GDM1 (cell line): Measurements from ENCODE around the gene KIF6.

Experiments used
- DNase-seq: peaks from one replicate; lab custom pipeline; 2025; lab: John Stamatoyannopoulos, UW

KIF6 gene

DNA sequence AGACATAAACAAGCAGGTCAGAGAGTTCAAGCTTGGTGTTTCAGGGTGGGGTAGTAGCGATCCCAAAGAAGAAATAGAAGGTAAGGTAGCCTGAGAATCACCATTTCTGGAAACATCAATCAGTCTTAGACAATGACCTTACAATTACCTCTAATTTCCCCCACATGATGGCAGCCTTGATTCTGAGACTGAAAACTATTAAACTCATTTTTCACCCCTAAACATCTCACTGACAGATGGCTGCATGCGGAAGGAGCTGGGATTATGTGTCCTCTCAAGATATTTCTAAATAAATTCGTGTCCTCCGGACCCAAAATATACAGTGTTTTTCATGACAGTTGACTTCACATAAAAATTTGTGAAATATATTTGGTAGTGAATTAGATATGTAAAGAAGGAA, 61.0 kb downstream of the KIF6 start:
- no peak for DNase-seq

GRCh38 chr6:39657355-39658135, 67.7 kb downstream of the KIF6 start:
- DNase-seq, result no peak

DNA sequence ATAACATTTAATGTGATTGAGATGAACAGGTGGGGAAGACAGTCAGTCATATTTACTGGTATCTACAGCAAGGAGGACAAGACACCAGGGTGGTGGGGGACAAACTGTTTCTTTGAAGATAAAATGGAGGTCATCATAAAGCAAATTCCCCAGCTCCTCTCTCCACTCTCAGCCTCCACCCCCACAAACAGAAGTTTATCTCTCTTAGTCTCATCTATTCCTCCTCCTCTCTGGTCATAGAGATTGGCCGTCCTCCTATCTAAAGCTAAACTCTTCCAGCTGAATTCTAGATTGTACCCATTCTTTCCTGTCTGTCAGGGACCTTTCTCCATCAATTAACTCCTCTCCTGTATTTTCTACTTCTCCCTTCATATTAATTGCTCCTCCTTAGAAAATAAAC, 71.1 kb downstream of the KIF6 start:
- no peak for DNase-seq

- no peak for DNase-seq
Measured at GRCh38 chr6:39653612-39654011, 71.6 kb downstream of the KIF6 start.

- DNase-seq, result no peak
Measured at GRCh38 chr6:39649996-39650395, 75.2 kb downstream of the KIF6 start.

DNA sequence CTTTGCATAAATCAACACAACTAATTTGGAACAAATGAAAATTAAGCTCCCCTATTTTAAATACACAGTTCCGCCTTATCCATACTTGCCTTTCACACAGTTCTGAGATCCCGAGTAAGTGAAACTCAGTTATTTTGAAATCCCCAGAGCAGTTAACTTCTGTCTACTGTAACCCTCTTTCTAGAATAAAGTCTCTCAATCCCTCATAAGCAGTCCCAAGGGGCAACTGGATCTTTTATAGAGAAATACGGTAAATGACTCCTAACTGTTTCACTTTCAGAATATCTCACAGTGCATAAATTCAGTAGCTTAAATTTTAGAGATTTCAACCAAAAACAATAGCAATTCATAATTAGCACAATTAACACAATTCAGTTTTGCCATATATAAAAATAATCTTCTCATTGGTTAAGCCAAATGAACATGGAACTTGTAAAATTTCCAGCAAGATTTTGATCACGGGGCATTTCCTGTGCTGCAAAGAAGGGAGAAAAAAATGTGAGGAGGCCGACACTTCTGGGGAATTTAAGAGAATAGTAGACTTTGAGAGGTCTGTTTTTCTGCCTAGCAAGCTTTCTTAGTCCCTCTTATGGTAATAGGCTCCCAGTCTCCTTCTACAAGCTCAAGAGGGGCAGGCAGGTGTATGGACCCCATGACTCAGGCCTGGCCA, 78.3 kb downstream of the KIF6 start:
- DNase-seq, result no peak

- DNase-seq, result no peak
Measured at GRCh38 chr6:39642270-39642669, 82.9 kb downstream of the KIF6 start.

- no peak for DNase-seq
Measured at GRCh38 chr6:39638126-39638822, 86.9 kb downstream of the KIF6 start.

DNA sequence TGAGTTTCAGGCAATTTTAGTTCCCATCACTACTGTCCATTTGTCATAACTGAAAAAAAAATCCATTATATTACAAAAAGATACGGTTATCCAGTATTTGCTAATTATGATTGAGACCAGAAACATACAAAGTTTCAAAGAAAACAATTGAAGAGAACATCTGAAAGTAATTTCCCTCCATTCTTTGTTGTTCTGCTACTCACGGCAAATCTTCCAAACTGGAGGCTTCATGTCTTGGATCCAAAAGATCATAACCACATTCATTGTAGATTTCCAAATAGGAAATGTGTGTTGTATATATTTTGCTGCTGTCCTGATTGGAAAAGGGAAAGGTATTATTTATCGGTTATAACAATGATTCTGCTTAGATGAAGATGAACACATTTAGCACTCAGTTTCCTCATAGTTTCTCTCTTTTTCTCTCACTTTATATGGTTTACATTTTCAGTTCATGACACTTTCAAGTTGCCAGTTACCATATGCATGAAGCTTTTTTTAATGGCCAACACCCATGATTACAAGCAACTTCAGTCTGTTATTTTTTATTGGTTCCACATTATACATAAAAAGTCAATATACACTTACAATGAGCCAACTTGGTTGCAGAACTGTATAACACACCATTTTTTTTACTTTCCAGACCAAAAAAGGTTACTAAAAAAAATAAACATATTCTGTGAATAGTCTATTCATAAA, 90.4 kb downstream of the KIF6 start:
- DNase-seq, result no peak

- no peak for DNase-seq
Measured at GRCh38 chr6:39625209-39625608, 100.0 kb downstream of the KIF6 start.

- DNase-seq, result no peak
Measured at GRCh38 chr6:39623750-39624149, 101.5 kb downstream of the KIF6 start.

DNA sequence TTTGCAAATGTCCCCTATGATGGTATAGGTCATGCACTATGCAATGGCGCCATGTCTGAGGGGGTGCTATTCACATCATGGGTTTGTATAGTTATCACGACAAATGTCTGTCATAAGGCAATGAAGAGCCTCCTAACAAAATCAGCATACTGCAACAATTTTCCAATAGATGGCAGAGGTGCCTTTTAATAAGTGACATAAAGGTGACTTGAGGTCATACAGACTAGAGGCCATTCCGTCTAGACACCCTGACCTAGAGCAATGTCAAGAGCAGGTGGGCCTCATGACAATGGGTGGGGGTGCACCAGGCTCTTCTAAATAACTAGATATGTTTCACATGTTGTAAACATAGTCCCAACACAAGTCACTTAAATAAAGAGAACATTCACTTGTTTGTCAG, 107.7 kb downstream of the KIF6 start:
- no peak for DNase-seq

DNA sequence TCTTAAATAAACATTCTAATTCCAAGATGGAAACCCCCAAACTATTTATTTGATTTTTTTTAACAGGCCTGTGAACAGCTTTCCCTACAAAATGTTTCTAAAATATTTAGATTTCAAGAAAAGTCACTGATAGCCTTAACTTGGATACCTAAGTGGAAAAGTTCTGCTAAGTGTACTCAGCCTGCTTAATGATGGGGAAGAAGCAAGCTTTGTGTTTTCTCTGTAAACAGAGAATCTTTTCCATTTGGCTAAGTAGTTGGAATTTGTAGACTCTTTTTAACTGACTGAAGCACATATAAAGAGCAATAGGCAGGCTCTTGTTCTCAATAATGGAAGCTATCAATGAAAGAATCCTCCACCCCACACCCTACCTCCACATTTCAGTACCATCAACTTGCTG, 108.2 kb downstream of the KIF6 start:
- no peak for DNase-seq

DNA sequence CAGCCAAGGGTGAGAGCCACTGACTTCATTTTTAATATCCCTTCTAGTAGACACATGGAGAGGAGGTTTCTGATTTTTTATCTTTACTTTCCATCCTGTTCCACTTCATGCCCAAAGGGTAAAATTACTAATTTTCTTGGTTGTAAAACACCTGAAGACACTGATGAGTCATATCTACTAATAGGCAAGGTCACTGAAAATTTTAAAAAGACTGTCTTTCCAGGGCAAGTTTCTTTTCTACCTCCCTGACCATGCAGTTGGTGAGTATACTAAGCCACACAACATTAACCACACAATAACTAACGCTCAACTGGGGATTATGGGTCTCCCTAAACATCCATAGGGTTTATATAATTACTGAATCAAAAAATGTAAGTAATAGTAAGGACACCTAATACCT, 109.6 kb downstream of the KIF6 start:
- DNase-seq, result no peak

- DNase-seq, result no peak
Measured at GRCh38 chr6:39614393-39614950, 110.7 kb downstream of the KIF6 start.

DNA sequence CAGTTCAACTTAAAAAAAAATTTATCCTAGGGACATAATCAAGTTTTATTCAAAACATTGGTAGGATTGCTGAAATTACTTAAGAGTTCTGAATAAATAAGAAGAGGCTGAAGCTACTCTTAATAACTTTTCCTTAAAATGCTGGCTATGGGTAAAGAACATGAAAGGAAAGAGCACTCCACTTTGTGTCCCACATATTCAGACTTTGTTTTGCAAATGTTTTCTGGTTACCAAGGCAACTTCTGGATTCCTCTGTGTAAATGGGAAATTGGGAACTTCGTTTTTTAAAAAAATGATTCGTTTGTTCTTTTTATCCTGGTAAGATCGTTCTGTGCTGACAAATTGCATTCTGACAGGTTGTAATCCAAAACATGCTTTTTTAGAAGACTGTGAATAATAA, 115.0 kb downstream of the KIF6 start:
- DNase-seq, result no peak

- DNase-seq, result no peak
Measured at GRCh38 chr6:39608652-39609345, 116.4 kb downstream of the KIF6 start.

GRCh38 chr6:39602601-39603519, 122.3 kb downstream of the KIF6 start:
- no peak for DNase-seq

- no peak for DNase-seq
Measured at GRCh38 chr6:39599973-39600372, 125.2 kb downstream of the KIF6 start.

DNA sequence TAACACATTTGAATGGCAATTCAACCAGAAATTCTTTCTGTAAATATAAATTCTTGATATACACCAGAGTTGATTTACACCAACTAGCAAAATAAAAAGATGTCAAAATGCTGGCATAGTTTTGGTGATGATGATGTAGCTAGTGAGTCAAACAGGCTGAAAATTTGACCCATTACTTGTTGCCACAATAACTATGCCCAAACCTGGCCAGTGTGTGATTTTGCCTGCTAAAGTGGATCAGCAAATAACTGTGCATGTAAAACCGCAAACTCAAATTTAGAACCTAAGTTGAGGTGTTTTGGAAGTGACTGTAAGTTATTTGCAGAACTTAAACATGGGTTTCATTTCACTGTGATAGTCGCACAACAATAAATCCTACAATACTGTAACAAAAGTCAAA, 125.9 kb downstream of the KIF6 start:
- no peak for DNase-seq

DNA sequence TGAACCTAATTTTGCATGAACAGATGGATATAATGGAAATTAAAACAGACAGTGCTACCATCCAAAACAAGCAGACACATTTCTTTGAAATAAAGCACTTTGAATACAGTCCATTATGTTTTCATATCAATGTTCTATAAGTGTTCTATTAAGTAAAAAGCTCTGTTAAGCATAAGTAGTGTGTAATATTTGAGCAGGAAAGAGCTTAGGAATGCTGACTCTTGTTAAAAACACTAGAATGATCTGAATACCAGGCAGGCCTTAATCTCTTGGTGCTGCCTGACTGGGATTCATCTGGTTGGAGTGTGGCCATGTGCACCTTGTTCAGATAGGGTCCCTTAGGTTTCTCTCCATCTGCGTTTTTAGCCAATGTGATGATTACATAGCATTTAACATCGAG, 130.9 kb downstream of the KIF6 start:
- no peak for DNase-seq
